H9 (cell line): ENCODE measurements around the gene VAV2. TPM values are rescaled to one million over a fixed set of nuclear protein-coding genes. Genes with fewer than 3 reads are reported as not detected.
A peak's percentile ranks its signal among the peaks of the same experiment; 100 is the strongest.

ENCODE experiments used
- DNase-seq: peaks from one replicate; pipeline ENCODE4 v3.0.0-alpha.2; 2017
- H2AFZ ChIP-seq: one replicate; pipeline ENCODE4 v1.6.1; 2013; ENCODE audit warnings: mild to moderate bottlenecking, low read length, control low read depth, moderate library complexity
- H2AK5ac ChIP-seq: 2 replicates; pipeline ENCODE4 v1.6.1; 2013; ENCODE audit warnings: low read length, control low read depth, mixed read lengths; ENCODE audit not compliant: insufficient read length
- H2BK120ac ChIP-seq: one replicate; pipeline ENCODE4 v1.6.1; 2013; ENCODE audit warnings: low read depth, mild to moderate bottlenecking, low read length, control low read depth, inconsistent platforms; ENCODE audit not compliant: poor library complexity, severe bottlenecking
- H2BK12ac ChIP-seq: 2 replicates; pipeline ENCODE4 v1.6.1; 2013; ENCODE audit warnings: low read length, control low read depth, mixed read lengths, low read depth; ENCODE audit not compliant: insufficient read length
- H2BK15ac ChIP-seq: 2 replicates; pipeline ENCODE4 v1.6.1; 2013; ENCODE audit warnings: low read depth, low read length, control low read depth
- H2BK20ac ChIP-seq: one replicate; pipeline ENCODE4 v1.6.1; 2013; ENCODE audit warnings: low read depth, mild to moderate bottlenecking, low read length, control low read depth, inconsistent platforms; ENCODE audit not compliant: poor library complexity, severe bottlenecking
- H2BK5ac ChIP-seq: 2 replicates; pipeline ENCODE4 v1.6.1; 2013; ENCODE audit warnings: low read length, control low read depth, mixed read lengths; ENCODE audit not compliant: insufficient read length
- H3K14ac ChIP-seq: 2 replicates; pipeline ENCODE4 v1.6.1; 2013; ENCODE audit warnings: low read length, control low read depth; ENCODE audit not compliant: insufficient read depth
- H3K18ac ChIP-seq: 2 replicates; pipeline ENCODE4 v1.6.1; 2013; ENCODE audit warnings: low read depth, mild to moderate bottlenecking, mixed read lengths, low read length, control low read depth; ENCODE audit not compliant: insufficient read length
- H3K23ac ChIP-seq: 2 replicates; pipeline ENCODE4 v1.6.1; 2013; ENCODE audit warnings: low read length, control low read depth, mixed read lengths, low read depth; ENCODE audit not compliant: insufficient read length
- H3K23me2 ChIP-seq: 2 replicates; pipeline ENCODE4 v1.6.1; 2013; ENCODE audit warnings: low read depth, mild to moderate bottlenecking, mixed read lengths, low read length, control low read depth; ENCODE audit not compliant: insufficient read length, poor library complexity, severe bottlenecking
- H3K27ac ChIP-seq: 2 replicates; pipeline ENCODE4 v1.5.1; 2013; ENCODE audit warnings: low read length, control low read depth, mixed read lengths, low read depth; ENCODE audit not compliant: insufficient read length
- H3K27me3 ChIP-seq: 2 replicates; pipeline ENCODE4 v1.6.1; 2013; ENCODE audit warnings: low read length, control low read depth, inconsistent platforms; ENCODE audit not compliant: insufficient read depth
- H3K4ac ChIP-seq: 2 replicates; pipeline ENCODE4 v1.6.1; 2013; ENCODE audit warnings: low read depth, mild to moderate bottlenecking, control low read depth, inconsistent platforms, low read length, moderate library complexity
- H3K4me1 ChIP-seq: 2 replicates; pipeline ENCODE4 v1.6.1; 2013; ENCODE audit warnings: low read length, control low read depth, inconsistent platforms; ENCODE audit not compliant: insufficient read depth
- H3K4me2 ChIP-seq: 2 replicates; pipeline ENCODE4 v1.6.1; 2013; ENCODE audit warnings: low read length, control low read depth, mixed read lengths; ENCODE audit not compliant: insufficient read length, insufficient read depth
- H3K56ac ChIP-seq: 2 replicates; pipeline ENCODE4 v1.6.1; 2013; ENCODE audit warnings: low read depth, mild to moderate bottlenecking, mixed read lengths, low read length, control low read depth; ENCODE audit not compliant: insufficient read length
- H3K79me1 ChIP-seq: 2 replicates; pipeline ENCODE4 v1.6.1; 2013; ENCODE audit warnings: low read depth, mild to moderate bottlenecking, moderate library complexity, low read length, control low read depth, inconsistent platforms; ENCODE audit not compliant: insufficient read depth, poor library complexity, severe bottlenecking
- H3K79me2 ChIP-seq: 2 replicates; pipeline ENCODE4 v1.6.1; 2013; ENCODE audit warnings: low read length, control low read depth, inconsistent platforms; ENCODE audit not compliant: insufficient read depth
- H3K9ac ChIP-seq: 2 replicates; pipeline ENCODE4 v1.6.1; 2013; ENCODE audit warnings: low read length, control low read depth, mixed read lengths; ENCODE audit not compliant: insufficient read length; ENCODE audit errors: extremely low read depth
- H3K9me3 ChIP-seq: one replicate; pipeline ENCODE4 v1.6.1; 2013; ENCODE audit warnings: low read depth, low read length, inconsistent platforms; ENCODE audit not compliant: control insufficient read depth
- H3T11ph ChIP-seq: one replicate; pipeline ENCODE4 v1.6.1; 2013; ENCODE audit warnings: mild to moderate bottlenecking, low read length, control low read depth, inconsistent platforms
- H4K20me1 ChIP-seq: one replicate; pipeline ENCODE4 v1.6.1; 2013; ENCODE audit not compliant: control insufficient read depth, insufficient read length, insufficient read depth
- H4K5ac ChIP-seq: 2 replicates; pipeline ENCODE4 v1.6.1; 2013; ENCODE audit warnings: low read depth, mild to moderate bottlenecking, mixed read lengths, low read length, control low read depth; ENCODE audit not compliant: insufficient read length
- H4K8ac ChIP-seq: replicated peaks from 2 replicates; pipeline ENCODE4 v1.6.1; 2013; ENCODE audit warnings: low read length, control low read depth, mixed read lengths, low read depth; ENCODE audit not compliant: insufficient read length
- H4K91ac ChIP-seq: 2 replicates; pipeline ENCODE4 v1.6.1; 2013; ENCODE audit warnings: low read depth, mild to moderate bottlenecking, moderate library complexity, mixed read lengths, low read length, control low read depth; ENCODE audit not compliant: insufficient read length
- H3K27ac Mint-ChIP-seq, 3 experiments: 2 replicates in 2 of 3; 3 replicates in 1 of 3; pipeline ENCODE4 v1.8.0; 2020 to 2021; ENCODE audit warnings: mixed read lengths in 3 of 3, mild to moderate bottlenecking in 1 of 3, moderate library complexity in 1 of 3
- H3K27me3 Mint-ChIP-seq: 2 replicates; pipeline ENCODE4 v1.8.0; 2021; ENCODE audit warnings: low read depth, mild to moderate bottlenecking, moderate library complexity, mixed read lengths
- H3K36me3 Mint-ChIP-seq, 3 experiments: 2 replicates in 2 of 3; 3 replicates in 1 of 3; pipeline ENCODE4 v1.8.0; 2020 to 2021; ENCODE audit warnings: low read depth in 3 of 3, mixed read lengths in 3 of 3; ENCODE audit not compliant: insufficient read depth in 1 of 3
- H3K4me1 Mint-ChIP-seq, 2 experiments: 2 replicates each; pipeline ENCODE4 v1.8.0; 2020; ENCODE audit warnings: mixed read lengths in 2 of 2
- H3K4me3 Mint-ChIP-seq, 2 experiments: 2 replicates in 1 of 2; 3 replicates in 1 of 2; pipeline ENCODE4 v1.8.0; 2020 to 2021; ENCODE audit warnings: mild to moderate bottlenecking in 2 of 2, mixed read lengths in 2 of 2, moderate library complexity in 1 of 2
- H3K9me3 Mint-ChIP-seq, 2 experiments: 2 replicates in 1 of 2; 3 replicates in 1 of 2; pipeline ENCODE4 v1.8.0; 2020; ENCODE audit warnings: mild to moderate bottlenecking in 2 of 2, mixed read lengths in 2 of 2, moderate library complexity in 1 of 2
- WGBS: extraction: QIAGEN DNeasy Blood & Tissue Kit; methylation state at CpG from one replicate; pipeline ENCODE4 v1.1.7; 2013; ENCODE audit warnings: missing lambda C conversion rate, low lambda C conversion rate, mixed read lengths; ENCODE audit not compliant: insufficient read length; ENCODE audit errors: extremely low coverage; 5-methylcytosine and 5-hydroxymethylcytosine counted together
- total RNA-seq: library from RNA; stranded (reverse); gene quantifications from 2 replicates; pipeline ENCODE4 v1.2.1, GENCODE V29; 2021
- TF ChIP-seq, protein P1 (sequence below): fragments of 200-600 bp; sonication (generic); conservative IDR thresholded peaks from 3 replicates; pipeline ENCODE4 v1.8.0; 2021; ENCODE audit warnings: antibody characterized with exemption, mild to moderate bottlenecking

VAV2 gene
- total RNA-seq, 1 experiment from 2014 or later: 58.7 TPM

DNA sequence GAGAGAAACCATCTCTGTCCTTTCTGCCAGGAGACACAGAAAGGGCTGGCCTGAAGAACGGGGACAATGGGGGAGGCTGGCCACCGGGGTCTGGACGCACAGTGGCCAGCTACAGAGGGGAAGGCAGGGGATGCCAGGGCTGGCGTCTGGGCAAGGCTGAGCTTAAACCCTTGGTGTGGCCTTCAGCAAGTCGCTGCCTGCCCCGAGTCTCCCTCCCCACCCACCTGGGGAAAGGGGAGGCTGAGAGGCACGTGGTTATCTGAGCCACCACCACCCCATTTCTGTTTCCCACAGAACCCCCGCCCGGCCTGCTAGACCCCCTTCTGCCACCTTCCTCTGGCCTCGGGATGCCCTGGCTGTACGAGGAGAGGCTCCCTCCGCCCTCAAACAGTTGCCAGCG lies 115.3 kb downstream of the VAV2 start:
- H3K9me3 ChIP-seq: no peaks in the 10 kb centered on the region
- H2AFZ ChIP-seq: no peak overlapping the region
- no peak overlapping the region for H3K27ac ChIP-seq
- no CpG with 5 or more reads among the region's 13 CpGs for WGBS
- Mint-ChIP-seq H3K27me3 (no peaks in the 10 kb centered on the region), H3K4me3 (no peak overlapping the region), H3K36me3 (peaks cover 0 to 3% (median 0%) of the 10 kb centered on the region in 3 experiments; a peak in 2 of 7 replicates), H3K27ac (peak overlapping the region in 2 of 3 experiments; percentile 77 to 82; a peak in 3 of 7 replicates), H3K4me1 (peaks cover 37% of the 10 kb centered on the region in 2 experiments), H3K9me3 (no peaks in the 10 kb centered on the region)
- no peak overlapping the region for H4K8ac ChIP-seq
- no peak for DNase-seq
- no peak overlapping the region for H3K9ac ChIP-seq
- H3T11ph ChIP-seq: no peak overlapping the region
- H2AK5ac ChIP-seq: no peak overlapping the region
- no peaks in the 10 kb centered on the region for H3K4me1 ChIP-seq
- H3K27me3 ChIP-seq: no peaks in the 10 kb centered on the region
- H3K14ac ChIP-seq: no peak overlapping the region
- H2BK15ac ChIP-seq: no peak overlapping the region
- H4K20me1 ChIP-seq: no peaks in the 10 kb centered on the region
- no peak overlapping the region for H3K4ac ChIP-seq
- H2BK120ac ChIP-seq: no peak overlapping the region
- H3K23ac ChIP-seq: no peak overlapping the region
- H2BK5ac ChIP-seq: no peak overlapping the region
- TF ChIP-seq, protein P1, sequence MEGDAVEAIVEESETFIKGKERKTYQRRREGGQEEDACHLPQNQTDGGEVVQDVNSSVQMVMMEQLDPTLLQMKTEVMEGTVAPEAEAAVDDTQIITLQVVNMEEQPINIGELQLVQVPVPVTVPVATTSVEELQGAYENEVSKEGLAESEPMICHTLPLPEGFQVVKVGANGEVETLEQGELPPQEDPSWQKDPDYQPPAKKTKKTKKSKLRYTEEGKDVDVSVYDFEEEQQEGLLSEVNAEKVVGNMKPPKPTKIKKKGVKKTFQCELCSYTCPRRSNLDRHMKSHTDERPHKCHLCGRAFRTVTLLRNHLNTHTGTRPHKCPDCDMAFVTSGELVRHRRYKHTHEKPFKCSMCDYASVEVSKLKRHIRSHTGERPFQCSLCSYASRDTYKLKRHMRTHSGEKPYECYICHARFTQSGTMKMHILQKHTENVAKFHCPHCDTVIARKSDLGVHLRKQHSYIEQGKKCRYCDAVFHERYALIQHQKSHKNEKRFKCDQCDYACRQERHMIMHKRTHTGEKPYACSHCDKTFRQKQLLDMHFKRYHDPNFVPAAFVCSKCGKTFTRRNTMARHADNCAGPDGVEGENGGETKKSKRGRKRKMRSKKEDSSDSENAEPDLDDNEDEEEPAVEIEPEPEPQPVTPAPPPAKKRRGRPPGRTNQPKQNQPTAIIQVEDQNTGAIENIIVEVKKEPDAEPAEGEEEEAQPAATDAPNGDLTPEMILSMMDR: no peak
- no peak overlapping the region for H3K18ac ChIP-seq
- H2BK20ac ChIP-seq: no peak overlapping the region
- H3K56ac ChIP-seq: no peak overlapping the region
- H3K4me2 ChIP-seq: no peak overlapping the region
- no peaks in the 10 kb centered on the region for H3K79me1 ChIP-seq
- no peaks in the 10 kb centered on the region for H3K23me2 ChIP-seq
- H4K91ac ChIP-seq: no peak overlapping the region
- no peak overlapping the region for H2BK12ac ChIP-seq
- no peak overlapping the region for H4K5ac ChIP-seq
- H3K79me2 ChIP-seq: no peaks in the 10 kb centered on the region; the same call in 1 of the 2 replicates
